ENCODE measurements around the gene PRKD2.

DNA sequence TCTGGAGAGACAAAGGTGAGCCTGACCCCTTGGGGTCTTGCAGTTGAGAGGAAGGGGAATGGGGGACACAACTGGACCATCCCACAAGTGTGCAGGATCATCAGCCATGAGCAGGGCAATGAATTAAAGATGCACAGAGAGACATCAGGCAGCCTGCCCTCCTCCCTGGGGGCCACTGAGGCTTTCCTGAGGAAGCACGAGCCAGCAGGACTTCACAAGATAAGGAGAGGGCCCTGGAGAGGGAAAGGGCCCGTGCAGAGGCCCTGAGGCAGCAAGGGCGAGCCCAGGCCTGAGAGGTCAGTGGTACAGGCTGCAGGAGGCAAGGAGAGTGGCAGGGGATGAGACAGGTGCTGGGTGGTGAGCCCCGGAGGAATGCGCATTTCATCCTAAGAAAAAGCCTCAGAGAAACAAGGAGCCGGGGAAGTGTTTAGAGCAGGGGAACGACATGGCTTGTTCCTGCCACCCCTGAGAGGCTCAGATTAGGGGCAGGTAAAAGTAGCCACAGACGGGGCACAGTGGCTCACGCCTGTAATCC is 9.0 kb upstream of the PRKD2 start:
- TF ChIP-seq, protein P1, sequence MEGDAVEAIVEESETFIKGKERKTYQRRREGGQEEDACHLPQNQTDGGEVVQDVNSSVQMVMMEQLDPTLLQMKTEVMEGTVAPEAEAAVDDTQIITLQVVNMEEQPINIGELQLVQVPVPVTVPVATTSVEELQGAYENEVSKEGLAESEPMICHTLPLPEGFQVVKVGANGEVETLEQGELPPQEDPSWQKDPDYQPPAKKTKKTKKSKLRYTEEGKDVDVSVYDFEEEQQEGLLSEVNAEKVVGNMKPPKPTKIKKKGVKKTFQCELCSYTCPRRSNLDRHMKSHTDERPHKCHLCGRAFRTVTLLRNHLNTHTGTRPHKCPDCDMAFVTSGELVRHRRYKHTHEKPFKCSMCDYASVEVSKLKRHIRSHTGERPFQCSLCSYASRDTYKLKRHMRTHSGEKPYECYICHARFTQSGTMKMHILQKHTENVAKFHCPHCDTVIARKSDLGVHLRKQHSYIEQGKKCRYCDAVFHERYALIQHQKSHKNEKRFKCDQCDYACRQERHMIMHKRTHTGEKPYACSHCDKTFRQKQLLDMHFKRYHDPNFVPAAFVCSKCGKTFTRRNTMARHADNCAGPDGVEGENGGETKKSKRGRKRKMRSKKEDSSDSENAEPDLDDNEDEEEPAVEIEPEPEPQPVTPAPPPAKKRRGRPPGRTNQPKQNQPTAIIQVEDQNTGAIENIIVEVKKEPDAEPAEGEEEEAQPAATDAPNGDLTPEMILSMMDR (IDR thresholded peaks at IDR 0.05) = no peak
- TF ChIP-seq POLR2A (IDR thresholded peaks at IDR 0.05) = no peak

Measured in tibial nerve (tissue), 3 donors.